ENCODE measurements around the gene HEYL. TPM values are rescaled to one million over a fixed set of nuclear protein-coding genes. Genes with fewer than 3 reads are reported as not detected.

HEYL gene
- total and polyA plus RNA-seq, 2 donors (not counting 1 experiment from before 2014, with no cell fraction given), result 1.3 TPM; not detected in 1

DNA sequence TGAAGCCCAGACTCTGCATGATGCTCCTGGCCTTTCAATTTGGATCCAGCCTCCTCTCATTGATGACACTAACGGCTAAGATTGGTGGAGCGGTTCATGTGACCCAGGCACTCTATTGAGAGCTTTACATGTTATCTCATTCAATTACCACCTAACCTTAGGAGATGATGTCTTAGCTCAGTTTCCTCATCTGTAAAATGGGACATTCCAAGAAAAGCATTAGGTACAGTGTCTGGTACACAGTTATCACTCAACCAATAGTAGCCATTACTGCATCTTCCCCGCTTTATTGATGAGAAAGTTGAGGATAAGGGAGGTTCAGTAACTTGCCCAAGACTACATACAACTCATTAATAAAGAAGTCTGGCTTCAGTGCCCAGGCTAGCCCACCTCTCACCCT, 17.0 kb downstream of the HEYL start:
- Histone ChIP-seq H3K27ac (ENCODE audit: insufficient read depth, low read length) (no peak overlapping the region), H3K27me3 (ENCODE audit: control insufficient read depth, insufficient read depth, low read length) (peaks cover 26% of the 10 kb centered on the region), H3K79me2 (ENCODE audit: control insufficient read depth, insufficient read depth, low read length) (no peaks in the 10 kb centered on the region), H3K4me2 (ENCODE audit: extremely low read depth, insufficient read depth, low read length) (no peak overlapping the region), H3K9me3 (ENCODE audit: control insufficient read depth, insufficient read depth, low read depth, low read length) (no peaks in the 10 kb centered on the region), H3K36me3 (ENCODE audit: control insufficient read depth, insufficient read depth, low read length) (no peaks in the 10 kb centered on the region), H4K20me1 (ENCODE audit: control insufficient read depth, extremely low read depth, insufficient read depth, low read length) (no peaks in the 10 kb centered on the region), H3K4me1 (ENCODE audit: control insufficient read depth, extremely low read depth, insufficient read depth, low read length) (peaks cover 2% of the 10 kb centered on the region), H2AFZ (ENCODE audit: low read length) (no peak overlapping the region), H3K4me3 (replicated peaks in 1 of 4; ENCODE audit: control extremely low read depth in 1 of 4, insufficient read depth in 1 of 4, low read depth in 3 of 4, low read length in 4 of 4) (no peak overlapping the region), H3K9ac (ENCODE audit: insufficient read depth, low read length) (no peak overlapping the region)
- DNase-seq (ENCODE audit: low read depth in 2 of 2), result no peak
- TF ChIP-seq, protein P1, sequence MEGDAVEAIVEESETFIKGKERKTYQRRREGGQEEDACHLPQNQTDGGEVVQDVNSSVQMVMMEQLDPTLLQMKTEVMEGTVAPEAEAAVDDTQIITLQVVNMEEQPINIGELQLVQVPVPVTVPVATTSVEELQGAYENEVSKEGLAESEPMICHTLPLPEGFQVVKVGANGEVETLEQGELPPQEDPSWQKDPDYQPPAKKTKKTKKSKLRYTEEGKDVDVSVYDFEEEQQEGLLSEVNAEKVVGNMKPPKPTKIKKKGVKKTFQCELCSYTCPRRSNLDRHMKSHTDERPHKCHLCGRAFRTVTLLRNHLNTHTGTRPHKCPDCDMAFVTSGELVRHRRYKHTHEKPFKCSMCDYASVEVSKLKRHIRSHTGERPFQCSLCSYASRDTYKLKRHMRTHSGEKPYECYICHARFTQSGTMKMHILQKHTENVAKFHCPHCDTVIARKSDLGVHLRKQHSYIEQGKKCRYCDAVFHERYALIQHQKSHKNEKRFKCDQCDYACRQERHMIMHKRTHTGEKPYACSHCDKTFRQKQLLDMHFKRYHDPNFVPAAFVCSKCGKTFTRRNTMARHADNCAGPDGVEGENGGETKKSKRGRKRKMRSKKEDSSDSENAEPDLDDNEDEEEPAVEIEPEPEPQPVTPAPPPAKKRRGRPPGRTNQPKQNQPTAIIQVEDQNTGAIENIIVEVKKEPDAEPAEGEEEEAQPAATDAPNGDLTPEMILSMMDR (conservative IDR thresholded peaks at IDR 0.05 in 1 of 2, IDR thresholded peaks at IDR 0.05 in 1 of 2; ENCODE audit: low read depth in 1 of 2, low read length in 2 of 2), result no peak
- no peak for TF ChIP-seq EZH2 (IDR thresholded peaks at IDR 0.05; ENCODE audit: low read length, missing control alignments)

DNA sequence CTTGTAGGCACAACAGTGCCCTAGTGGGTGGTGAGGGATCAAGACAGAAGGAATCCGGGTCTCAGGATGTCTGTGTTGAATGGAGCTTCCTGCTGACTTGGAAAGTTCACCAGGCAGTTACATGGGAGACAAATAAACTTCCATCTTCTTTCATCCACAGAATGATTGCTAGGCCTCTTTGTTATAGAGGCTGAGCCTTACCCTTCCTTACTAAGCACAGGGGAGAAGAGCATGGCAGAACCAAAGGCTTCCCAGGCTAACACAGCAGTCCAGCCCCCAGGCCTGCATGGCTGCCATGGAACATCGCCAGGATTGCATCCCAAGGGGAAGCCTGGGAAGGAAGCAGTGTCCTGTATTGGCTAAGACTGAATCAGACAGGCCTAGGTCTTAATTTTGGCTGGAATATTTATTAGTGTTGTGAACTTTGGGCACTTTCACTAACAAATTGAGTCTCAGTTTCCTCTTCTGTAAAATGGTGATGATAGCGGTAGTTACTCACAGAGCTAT, 18.7 kb downstream of the HEYL start:
- no peaks in the 10 kb centered on the region for H3K36me3 ChIP-seq (ENCODE audit: control insufficient read depth, insufficient read depth, low read length)
- no peaks in the 10 kb centered on the region for H3K79me2 ChIP-seq (ENCODE audit: control insufficient read depth, insufficient read depth, low read length)
- no peaks in the 10 kb centered on the region for H4K20me1 ChIP-seq (ENCODE audit: control insufficient read depth, extremely low read depth, insufficient read depth, low read length)
- H3K9me3 ChIP-seq (ENCODE audit: control insufficient read depth, insufficient read depth, low read depth, low read length), result no peaks in the 10 kb centered on the region
- no peak overlapping the region for H3K27ac ChIP-seq (ENCODE audit: insufficient read depth, low read length)
- no peak overlapping the region for H2AFZ ChIP-seq (ENCODE audit: low read length)
- no peak overlapping the region for H3K9ac ChIP-seq (ENCODE audit: insufficient read depth, low read length)
- no peak overlapping the region for H3K4me2 ChIP-seq (ENCODE audit: extremely low read depth, insufficient read depth, low read length)
- H3K4me3 ChIP-seq (replicated peaks in 1 of 4; ENCODE audit: control extremely low read depth in 1 of 4, insufficient read depth in 1 of 4, low read depth in 3 of 4, low read length in 4 of 4), result no peak overlapping the region
- H3K27me3 ChIP-seq (ENCODE audit: control insufficient read depth, insufficient read depth, low read length), result peaks cover 20% of the 10 kb centered on the region
- no peaks in the 10 kb centered on the region for H3K4me1 ChIP-seq (ENCODE audit: control insufficient read depth, extremely low read depth, insufficient read depth, low read length)
- TF ChIP-seq, protein P1 (conservative IDR thresholded peaks at IDR 0.05 in 1 of 2, IDR thresholded peaks at IDR 0.05 in 1 of 2; ENCODE audit: low read depth in 1 of 2, low read length in 2 of 2), result no peak
- no peak for TF ChIP-seq EZH2 (IDR thresholded peaks at IDR 0.05; ENCODE audit: low read length, missing control alignments)
- no peak for DNase-seq (ENCODE audit: low read depth in 2 of 2)

DNA sequence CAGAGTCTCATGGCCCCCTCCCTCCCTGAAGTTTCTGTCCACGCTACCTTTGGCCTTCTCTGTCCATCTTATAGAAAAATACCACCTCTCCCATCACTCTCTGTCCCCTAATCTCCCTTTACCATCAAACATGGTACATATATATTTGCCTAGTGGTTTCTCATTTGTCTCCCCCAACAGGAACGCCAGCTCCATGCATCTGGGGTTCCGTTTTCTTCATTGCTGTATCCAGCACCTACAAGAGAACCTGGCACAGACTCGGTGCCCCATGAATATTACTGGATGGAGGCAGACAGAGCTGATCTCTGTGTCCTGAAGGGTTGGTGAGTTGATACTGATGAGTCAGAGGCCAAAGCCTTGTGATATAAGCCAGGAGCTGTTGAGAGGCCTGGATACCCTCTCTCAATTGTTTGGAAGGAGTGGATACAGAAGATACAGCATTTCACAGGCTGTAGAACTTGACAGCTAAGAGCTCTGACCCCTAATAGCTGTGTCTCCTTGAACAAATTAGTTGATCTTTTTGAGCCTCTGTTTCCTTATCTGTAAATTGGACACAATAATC, 21.9 kb downstream of the HEYL start:
- H3K27me3 ChIP-seq (ENCODE audit: control insufficient read depth, insufficient read depth, low read length), result peaks cover 2% of the 10 kb centered on the region
- H3K4me2 ChIP-seq (ENCODE audit: extremely low read depth, insufficient read depth, low read length), result no peak overlapping the region
- no peak overlapping the region for H2AFZ ChIP-seq (ENCODE audit: low read length)
- DNase-seq (ENCODE audit: low read depth in 2 of 2), result no peak
- no peaks in the 10 kb centered on the region for H3K9me3 ChIP-seq (ENCODE audit: control insufficient read depth, insufficient read depth, low read depth, low read length)
- no peak overlapping the region for H3K4me3 ChIP-seq (replicated peaks in 1 of 4; ENCODE audit: control extremely low read depth in 1 of 4, insufficient read depth in 1 of 4, low read depth in 3 of 4, low read length in 4 of 4)
- H4K20me1 ChIP-seq (ENCODE audit: control insufficient read depth, extremely low read depth, insufficient read depth, low read length), result no peaks in the 10 kb centered on the region
- H3K9ac ChIP-seq (ENCODE audit: insufficient read depth, low read length), result no peak overlapping the region
- no peaks in the 10 kb centered on the region for H3K36me3 ChIP-seq (ENCODE audit: control insufficient read depth, insufficient read depth, low read length)
- H3K79me2 ChIP-seq (ENCODE audit: control insufficient read depth, insufficient read depth, low read length), result no peaks in the 10 kb centered on the region
- TF ChIP-seq, protein P1 (conservative IDR thresholded peaks at IDR 0.05 in 1 of 2, IDR thresholded peaks at IDR 0.05 in 1 of 2; ENCODE audit: low read depth in 1 of 2, low read length in 2 of 2), result no peak
- no peaks in the 10 kb centered on the region for H3K4me1 ChIP-seq (ENCODE audit: control insufficient read depth, extremely low read depth, insufficient read depth, low read length)
- no peak overlapping the region for H3K27ac ChIP-seq (ENCODE audit: insufficient read depth, low read length)

All from fibroblast of lung (primary cell).